Mucosa of rectum (tissue), 2 donors: ENCODE data around the gene ARHGAP10.
A peak's percentile ranks its signal among the peaks of the same experiment; 100 is the strongest.

Experiments
- H3K27ac ChIP-seq, 2 donors: one replicate each; pipeline ENCODE4 v1.7.0; 2013; ENCODE audit warnings: inconsistent platforms in 2 of 2, low read depth in 2 of 2, low read length in 2 of 2
- H3K27me3 ChIP-seq, 2 donors: one replicate each; pipeline ENCODE4 v1.7.0; 2013; ENCODE audit warnings: low read length in 2 of 2; ENCODE audit not compliant: control insufficient read depth in 2 of 2, insufficient read depth in 2 of 2
- H3K36me3 ChIP-seq, 2 donors: one replicate each; pipeline ENCODE4 v1.7.0; 2013; ENCODE audit warnings: low read length in 2 of 2; ENCODE audit not compliant: control insufficient read depth in 2 of 2, insufficient read depth in 2 of 2
- H3K4me1 ChIP-seq, 2 donors: one replicate each; pipeline ENCODE4 v1.7.0; 2013; ENCODE audit warnings: low read length in 2 of 2, mild to moderate bottlenecking in 1 of 2; ENCODE audit not compliant: control insufficient read depth in 2 of 2, insufficient read depth in 2 of 2
- H3K4me3 ChIP-seq, 2 donors: one replicate each; pipeline ENCODE4 v1.7.0; 2013; ENCODE audit warnings: low read length in 2 of 2
- H3K9ac ChIP-seq, 2 donors: one replicate each; pipeline ENCODE4 v1.7.0; 2013; ENCODE audit warnings: low read length in 2 of 2, low read depth in 1 of 2, mild to moderate bottlenecking in 1 of 2
- H3K9me3 ChIP-seq, 2 donors: one replicate each; pipeline ENCODE4 v1.7.0; 2013; ENCODE audit warnings: low read length in 2 of 2; ENCODE audit not compliant: control insufficient read depth in 2 of 2
- donor health status: healthy.
- donor health status: Normal muscosa, but diverticular disease.

Gene ARHGAP10

GRCh38 chr4:147840838-147841738 lies 109.2 kb downstream of the ARHGAP10 start:
- Histone ChIP-seq H3K27ac (no peak overlapping the region), H3K4me1 (no peaks in the 10 kb centered on the region), H3K9me3 (no peaks in the 10 kb centered on the region), H3K4me3 (no peak overlapping the region), H3K27me3 (no peaks in the 10 kb centered on the region), H3K9ac (no peak overlapping the region), H3K36me3 (no peaks in the 10 kb centered on the region)

DNA sequence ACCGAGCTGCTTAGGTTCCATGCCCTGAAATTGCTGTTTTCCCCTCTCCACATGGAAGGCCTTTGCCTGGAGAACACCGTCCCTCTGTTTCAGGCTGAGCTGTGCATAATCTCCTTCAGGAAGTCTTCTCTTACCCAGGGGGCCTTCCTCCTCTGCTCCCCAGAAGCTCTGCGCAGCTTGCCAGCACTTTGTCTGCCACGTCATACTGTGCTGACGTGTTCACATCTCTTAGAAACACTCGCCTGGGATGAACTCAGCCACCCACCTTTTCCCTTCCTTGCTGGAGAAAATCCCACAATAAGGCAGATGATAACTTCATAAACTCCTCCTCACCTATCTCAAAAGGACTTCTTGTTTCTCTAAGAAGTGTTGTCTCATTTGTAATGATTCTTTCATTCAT lies 110.7 kb downstream of the ARHGAP10 start:
- H3K27ac ChIP-seq = no peak overlapping the region
- H3K9me3 ChIP-seq = no peaks in the 10 kb centered on the region
- H3K4me3 ChIP-seq = no peak overlapping the region
- no peaks in the 10 kb centered on the region for H3K36me3 ChIP-seq
- no peaks in the 10 kb centered on the region for H3K27me3 ChIP-seq
- no peaks in the 10 kb centered on the region for H3K4me1 ChIP-seq
- H3K9ac ChIP-seq = no peak overlapping the region

GRCh38 chr4:147843162-147843561 lies 111.3 kb downstream of the ARHGAP10 start:
- Histone ChIP-seq H3K9me3 (no peaks in the 10 kb centered on the region), H3K4me1 (no peaks in the 10 kb centered on the region), H3K9ac (no peak overlapping the region), H3K4me3 (no peak overlapping the region), H3K27ac (no peak overlapping the region), H3K36me3 (no peaks in the 10 kb centered on the region), H3K27me3 (no peaks in the 10 kb centered on the region)

DNA sequence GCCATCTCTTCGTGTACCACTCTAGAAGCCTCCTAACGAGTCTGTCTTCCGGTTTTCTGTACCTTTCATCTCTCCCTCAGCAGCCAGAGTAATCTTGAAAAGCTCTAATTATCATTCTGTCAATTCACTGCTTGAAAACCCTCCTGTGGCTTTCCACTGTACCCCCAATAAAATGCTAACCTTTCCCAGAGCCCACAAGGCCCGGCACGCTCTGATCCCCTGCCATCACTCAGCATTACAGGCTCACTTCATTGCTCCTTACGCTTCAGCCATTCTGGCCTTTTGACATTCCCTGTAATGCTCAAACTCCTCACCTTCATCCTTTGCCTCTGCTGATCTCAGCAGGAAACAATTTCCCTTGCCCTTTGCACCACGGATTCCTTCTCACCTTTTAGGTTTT lies 112.9 kb downstream of the ARHGAP10 start:
- H3K4me3 ChIP-seq = no peak overlapping the region
- no peaks in the 10 kb centered on the region for H3K4me1 ChIP-seq
- H3K9ac ChIP-seq = no peak overlapping the region
- H3K9me3 ChIP-seq = no peaks in the 10 kb centered on the region
- no peaks in the 10 kb centered on the region for H3K36me3 ChIP-seq
- H3K27me3 ChIP-seq = no peaks in the 10 kb centered on the region
- no peak overlapping the region for H3K27ac ChIP-seq

- Histone ChIP-seq H3K27me3 (no peaks in the 10 kb centered on the region), H3K4me1 (no peaks in the 10 kb centered on the region), H3K9ac (no peak overlapping the region), H3K9me3 (no peaks in the 10 kb centered on the region), H3K27ac (peak overlapping the region in 1 of 2 donors; percentile 3), H3K36me3 (no peaks in the 10 kb centered on the region), H3K4me3 (no peak overlapping the region)
These were observed 114.6 kb downstream of the ARHGAP10 start for GRCh38 chr4:147846318-147847155.

- no peaks in the 10 kb centered on the region for H3K4me1 ChIP-seq
- no peak overlapping the region for H3K9ac ChIP-seq
- H3K36me3 ChIP-seq = no peaks in the 10 kb centered on the region
- no peaks in the 10 kb centered on the region for H3K9me3 ChIP-seq
- no peaks in the 10 kb centered on the region for H3K27me3 ChIP-seq
- H3K4me3 ChIP-seq = no peak overlapping the region
- no peak overlapping the region for H3K27ac ChIP-seq
These were observed 116.1 kb downstream of the ARHGAP10 start for GRCh38 chr4:147847751-147848590.

DNA sequence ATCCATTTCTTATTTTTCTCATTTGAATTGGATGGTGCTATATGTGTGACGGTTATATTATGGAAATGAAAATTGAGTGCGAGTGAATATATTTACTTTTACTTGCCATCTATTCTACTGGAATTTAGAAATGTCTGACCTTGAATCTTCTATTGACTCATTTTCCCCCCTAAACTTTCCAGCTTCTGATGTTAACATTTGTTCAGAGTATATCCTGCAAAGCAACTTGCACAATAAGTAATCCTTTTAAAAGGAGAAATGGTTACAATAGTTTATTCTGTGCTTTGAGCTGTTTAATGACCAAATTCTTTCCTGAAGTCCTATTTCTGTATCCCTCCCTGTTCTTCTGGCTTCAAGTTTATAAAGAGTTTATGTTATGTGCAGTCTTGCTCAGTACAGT lies 116.7 kb downstream of the ARHGAP10 start:
- no peaks in the 10 kb centered on the region for H3K27me3 ChIP-seq
- no peaks in the 10 kb centered on the region for H3K36me3 ChIP-seq
- no peak overlapping the region for H3K9ac ChIP-seq
- no peak overlapping the region for H3K4me3 ChIP-seq
- H3K4me1 ChIP-seq = no peaks in the 10 kb centered on the region
- H3K27ac ChIP-seq = no peak overlapping the region
- H3K9me3 ChIP-seq = no peaks in the 10 kb centered on the region

DNA sequence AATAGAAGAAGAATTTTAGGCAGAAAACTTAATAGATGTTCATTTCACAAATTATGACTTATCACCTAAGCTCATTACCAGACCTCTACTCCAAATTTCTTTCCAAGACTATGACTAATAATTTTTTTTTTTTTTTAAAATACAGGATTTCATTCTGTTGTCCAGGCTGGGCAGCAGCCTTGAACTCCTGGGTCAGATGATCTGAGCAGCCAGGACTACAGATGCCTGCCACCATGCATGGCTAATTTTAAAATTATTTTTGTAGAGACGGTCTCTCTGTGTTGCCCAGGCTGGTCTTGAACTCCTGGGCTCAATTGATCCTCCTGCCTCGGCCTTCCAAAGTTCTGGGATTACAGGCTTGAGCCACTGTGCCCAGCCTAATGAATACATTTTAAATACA lies 119.2 kb downstream of the ARHGAP10 start:
- Histone ChIP-seq H3K4me1 (no peaks in the 10 kb centered on the region), H3K27ac (no peak overlapping the region), H3K9ac (no peak overlapping the region), H3K27me3 (no peaks in the 10 kb centered on the region), H3K4me3 (no peak overlapping the region), H3K9me3 (no peaks in the 10 kb centered on the region), H3K36me3 (no peaks in the 10 kb centered on the region)

- H3K27ac ChIP-seq = no peak overlapping the region
- H3K9ac ChIP-seq = no peak overlapping the region
- no peaks in the 10 kb centered on the region for H3K27me3 ChIP-seq
- H3K4me1 ChIP-seq = no peaks in the 10 kb centered on the region
- H3K9me3 ChIP-seq = no peaks in the 10 kb centered on the region
- no peak overlapping the region for H3K4me3 ChIP-seq
- no peaks in the 10 kb centered on the region for H3K36me3 ChIP-seq
These were observed 121.8 kb downstream of the ARHGAP10 start for GRCh38 chr4:147853706-147854105.
